Thoracic aorta (tissue), 2 donors: ENCODE data around the gene PIGT. TPM values are rescaled to one million over a fixed set of nuclear protein-coding genes. Genes with fewer than 3 reads are reported as not detected.

ENCODE experiments used
- ATAC-seq: fragments of 150-250 bp; one replicate; pipeline ENCODE4 v1.8.0; 2017; ENCODE audit warnings: low read depth; ENCODE audit not compliant: insufficient number of reproducible peaks, low FRiP score
- DNase-seq: peaks from one replicate; pipeline ENCODE4 v3.0.0-alpha.2; 2020; ENCODE audit warnings: low spot score
- H3K27ac ChIP-seq, 2 donors: fragments of 200-600 bp; sonication (generic); 1 replicate in 1 of 2; 2 replicates in 1 of 2; pipeline ENCODE4 v1.5.1; 2016; ENCODE audit warnings: mild to moderate bottlenecking in 2 of 2, moderate library complexity in 2 of 2
- H3K27me3 ChIP-seq: fragments of 200-600 bp; sonication (generic); replicated peaks from 2 replicates; pipeline ENCODE4 v1.6.0; 2016; ENCODE audit warnings: mild to moderate bottlenecking; ENCODE audit not compliant: insufficient read depth
- H3K36me3 ChIP-seq: fragments of 200-600 bp; sonication (generic); one replicate; pipeline ENCODE4 v1.5.1; 2016
- H3K4me1 ChIP-seq, 2 donors: fragments of 200-600 bp; sonication (generic); 1 replicate in 1 of 2; 2 replicates in 1 of 2; pipeline versions ENCODE4 v1.5.1 to v1.6.0; 2016; ENCODE audit warnings: low read depth in 2 of 2, mild to moderate bottlenecking in 1 of 2; ENCODE audit not compliant: control insufficient read depth in 1 of 2
- H3K4me3 ChIP-seq: fragments of 200-600 bp; sonication (generic); 2 replicates; pipeline ENCODE4 v1.5.1; 2016; ENCODE audit warnings: mild to moderate bottlenecking
- H3K9me3 ChIP-seq: fragments of 200-600 bp; sonication (generic); 2 replicates; pipeline ENCODE4 v1.5.1; 2016
- total RNA-seq, 2 donors: library from RNA; depleted of rRNA; stranded (reverse); fragments of >200 nt; gene quantifications; one replicate each; pipeline versions ENCODE4 v1.1.0 to v1.2.3, GENCODE V29; 2016
- TF ChIP-seq, protein P1 (sequence below): fragments of 200-600 bp; sonication (generic); IDR thresholded peaks from one replicate; pipeline ENCODE4 v1.5.1; 2019; ENCODE audit warnings: antibody characterized with exemption

PIGT gene
- total RNA-seq, 2 donors from 2014 or later = 117 to 169 TPM

DNA sequence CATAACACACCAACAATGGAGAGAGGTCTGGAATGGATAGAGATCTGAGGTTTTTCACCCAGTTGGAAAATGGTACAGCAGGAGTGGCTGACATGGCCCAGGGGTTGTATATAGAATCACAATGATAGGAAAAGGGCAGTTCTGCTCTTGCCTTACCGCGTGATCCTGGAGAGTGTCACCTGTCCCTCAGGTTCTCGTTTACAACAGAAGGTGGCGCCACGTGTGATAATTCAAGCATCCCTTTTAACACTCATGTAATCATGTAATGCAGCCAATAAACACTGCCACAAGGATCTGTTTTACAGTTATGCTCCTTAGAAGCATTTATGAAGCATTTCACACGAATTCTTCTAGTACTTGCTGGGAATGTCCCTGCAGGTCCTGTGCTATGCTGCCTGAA lies 40.7 kb downstream of the PIGT start:
- Histone ChIP-seq H3K9me3 (no peaks in the 10 kb centered on the region), H3K36me3 (no peaks in the 10 kb centered on the region), H3K4me1 (no peaks in the 10 kb centered on the region), H3K27ac (no peak overlapping the region), H3K4me3 (no peak overlapping the region), H3K27me3 (no peaks in the 10 kb centered on the region)
- no peak for DNase-seq
- TF ChIP-seq, protein P1, sequence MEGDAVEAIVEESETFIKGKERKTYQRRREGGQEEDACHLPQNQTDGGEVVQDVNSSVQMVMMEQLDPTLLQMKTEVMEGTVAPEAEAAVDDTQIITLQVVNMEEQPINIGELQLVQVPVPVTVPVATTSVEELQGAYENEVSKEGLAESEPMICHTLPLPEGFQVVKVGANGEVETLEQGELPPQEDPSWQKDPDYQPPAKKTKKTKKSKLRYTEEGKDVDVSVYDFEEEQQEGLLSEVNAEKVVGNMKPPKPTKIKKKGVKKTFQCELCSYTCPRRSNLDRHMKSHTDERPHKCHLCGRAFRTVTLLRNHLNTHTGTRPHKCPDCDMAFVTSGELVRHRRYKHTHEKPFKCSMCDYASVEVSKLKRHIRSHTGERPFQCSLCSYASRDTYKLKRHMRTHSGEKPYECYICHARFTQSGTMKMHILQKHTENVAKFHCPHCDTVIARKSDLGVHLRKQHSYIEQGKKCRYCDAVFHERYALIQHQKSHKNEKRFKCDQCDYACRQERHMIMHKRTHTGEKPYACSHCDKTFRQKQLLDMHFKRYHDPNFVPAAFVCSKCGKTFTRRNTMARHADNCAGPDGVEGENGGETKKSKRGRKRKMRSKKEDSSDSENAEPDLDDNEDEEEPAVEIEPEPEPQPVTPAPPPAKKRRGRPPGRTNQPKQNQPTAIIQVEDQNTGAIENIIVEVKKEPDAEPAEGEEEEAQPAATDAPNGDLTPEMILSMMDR = no peak
- ATAC-seq = no peak

GRCh38 chr20:45459606-45460005 lies 43.7 kb downstream of the PIGT start:
- Histone ChIP-seq H3K27ac (no peak overlapping the region), H3K4me3 (no peak overlapping the region), H3K9me3 (no peaks in the 10 kb centered on the region), H3K27me3 (no peaks in the 10 kb centered on the region), H3K4me1 (no peaks in the 10 kb centered on the region), H3K36me3 (no peaks in the 10 kb centered on the region)
- ATAC-seq = no peak
- DNase-seq = no peak
- TF ChIP-seq, protein P1 = no peak

- Histone ChIP-seq H3K27ac (no peak overlapping the region), H3K27me3 (no peaks in the 10 kb centered on the region), H3K4me1 (no peaks in the 10 kb centered on the region), H3K9me3 (no peaks in the 10 kb centered on the region), H3K36me3 (no peaks in the 10 kb centered on the region), H3K4me3 (no peak overlapping the region)
- no peak for DNase-seq
- TF ChIP-seq, protein P1 = no peak
- ATAC-seq = no peak
Observed at GRCh38 chr20:45461225-45461624, 45.3 kb downstream of the PIGT start.

- H3K4me1 ChIP-seq = no peaks in the 10 kb centered on the region
- H3K27ac ChIP-seq = no peak overlapping the region
- ATAC-seq = no peak
Observed at GRCh38 chr20:45462711-45463509, 47.0 kb downstream of the PIGT start.

DNA sequence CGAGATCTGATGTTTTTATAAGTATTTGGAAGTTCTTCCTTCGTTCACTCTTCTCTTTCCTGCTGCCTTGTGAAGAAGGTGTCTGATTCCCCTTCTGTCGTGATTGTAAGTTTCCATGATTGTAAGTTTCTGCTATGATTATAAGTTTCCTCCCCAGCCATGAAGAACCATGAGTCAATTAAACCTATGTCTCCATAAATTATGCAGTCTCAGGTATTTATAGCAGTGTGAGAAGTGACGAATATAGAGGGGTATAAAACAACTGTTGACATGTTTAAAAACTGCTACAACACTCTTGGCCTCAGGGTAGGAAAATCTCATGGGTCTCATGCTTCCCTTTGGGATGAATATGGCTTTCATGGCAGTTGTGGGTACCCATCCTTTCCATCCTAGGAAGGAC lies 47.8 kb downstream of the PIGT start:
- Histone ChIP-seq H3K27ac (no peak overlapping the region), H3K9me3 (no peaks in the 10 kb centered on the region), H3K4me3 (no peak overlapping the region), H3K4me1 (no peaks in the 10 kb centered on the region), H3K27me3 (peaks cover under 1% of the 10 kb centered on the region), H3K36me3 (no peaks in the 10 kb centered on the region)
- no peak for ATAC-seq
- DNase-seq = no peak
- TF ChIP-seq, protein P1 = no peak

More at GRCh38 chr20:45462711-45463509, 47.0 kb downstream of the PIGT start:
- DNase-seq = no peak
- H3K9me3 ChIP-seq = no peaks in the 10 kb centered on the region
- no peak overlapping the region for H3K4me3 ChIP-seq
- no peaks in the 10 kb centered on the region for H3K27me3 ChIP-seq
- no peaks in the 10 kb centered on the region for H3K36me3 ChIP-seq
- TF ChIP-seq, protein P1 = no peak
